A549 treated with DMSO at 1 μM for 4 hours (cell line): ENCODE data around the gene HSH2D. TPM values are rescaled to one million over a fixed set of nuclear protein-coding genes. Genes with fewer than 3 reads are reported as not detected.

Experiments used
- total RNA-seq: library from RNA; stranded (reverse); fragments of 200-300 nt; extraction: Qiagen RNA extraction; gene quantifications from 5 replicates; pipeline ENCODE4 v1.2.3, GENCODE V29; 2022; ENCODE audit warnings: low read depth

HSH2D gene, protein sequence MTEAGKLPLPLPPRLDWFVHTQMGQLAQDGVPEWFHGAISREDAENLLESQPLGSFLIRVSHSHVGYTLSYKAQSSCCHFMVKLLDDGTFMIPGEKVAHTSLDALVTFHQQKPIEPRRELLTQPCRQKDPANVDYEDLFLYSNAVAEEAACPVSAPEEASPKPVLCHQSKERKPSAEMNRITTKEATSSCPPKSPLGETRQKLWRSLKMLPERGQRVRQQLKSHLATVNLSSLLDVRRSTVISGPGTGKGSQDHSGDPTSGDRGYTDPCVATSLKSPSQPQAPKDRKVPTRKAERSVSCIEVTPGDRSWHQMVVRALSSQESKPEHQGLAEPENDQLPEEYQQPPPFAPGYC
- total RNA-seq = 0.05 to 0.15 TPM in 2 of 5 replicates, not detected in the others

DNA sequence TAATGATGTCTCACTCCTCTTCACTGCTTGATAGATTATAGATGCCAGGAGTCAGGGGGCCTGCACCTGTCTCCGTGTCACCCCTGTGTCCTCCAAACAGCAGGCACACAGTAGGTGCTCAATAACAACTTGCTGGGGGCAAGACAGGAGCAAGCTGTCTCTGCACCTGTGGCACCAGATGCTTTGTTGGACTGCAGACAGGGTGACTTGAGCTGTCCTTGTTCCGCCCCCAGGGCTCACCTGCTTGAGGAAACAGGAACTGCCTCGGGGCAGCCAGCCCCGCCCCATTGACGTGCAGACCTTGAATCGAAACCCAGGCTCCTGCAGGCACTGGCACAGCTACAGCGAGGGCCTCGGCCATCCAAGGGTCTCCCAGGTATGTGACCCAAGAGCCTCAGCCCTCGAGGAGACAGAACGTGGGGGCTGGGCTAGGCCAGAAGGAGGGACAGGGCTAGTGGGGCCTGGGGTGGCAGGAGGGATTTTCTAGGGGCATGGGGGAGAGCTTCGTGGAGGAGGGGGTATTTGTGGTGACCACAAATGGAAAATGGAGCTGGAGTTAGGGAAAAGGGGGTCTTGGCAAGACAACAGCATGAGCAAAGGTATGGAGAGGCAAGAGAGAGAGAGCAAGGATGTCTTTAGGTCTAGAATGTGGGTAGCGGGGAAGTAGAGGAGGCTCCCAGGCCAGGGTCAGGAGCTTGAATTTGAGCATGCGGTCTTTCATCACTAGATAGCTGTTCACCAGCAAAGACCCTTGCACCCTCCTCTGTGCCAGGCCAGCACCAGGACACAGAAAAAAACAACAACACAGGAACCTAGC is at the start of gene HSH2D:
Gene HSH2D (plus strand): TSS at position 287 of the 817 bp plus-strand sequence. CDS start 5,066 bp downstream, outside the sequence.

DNA sequence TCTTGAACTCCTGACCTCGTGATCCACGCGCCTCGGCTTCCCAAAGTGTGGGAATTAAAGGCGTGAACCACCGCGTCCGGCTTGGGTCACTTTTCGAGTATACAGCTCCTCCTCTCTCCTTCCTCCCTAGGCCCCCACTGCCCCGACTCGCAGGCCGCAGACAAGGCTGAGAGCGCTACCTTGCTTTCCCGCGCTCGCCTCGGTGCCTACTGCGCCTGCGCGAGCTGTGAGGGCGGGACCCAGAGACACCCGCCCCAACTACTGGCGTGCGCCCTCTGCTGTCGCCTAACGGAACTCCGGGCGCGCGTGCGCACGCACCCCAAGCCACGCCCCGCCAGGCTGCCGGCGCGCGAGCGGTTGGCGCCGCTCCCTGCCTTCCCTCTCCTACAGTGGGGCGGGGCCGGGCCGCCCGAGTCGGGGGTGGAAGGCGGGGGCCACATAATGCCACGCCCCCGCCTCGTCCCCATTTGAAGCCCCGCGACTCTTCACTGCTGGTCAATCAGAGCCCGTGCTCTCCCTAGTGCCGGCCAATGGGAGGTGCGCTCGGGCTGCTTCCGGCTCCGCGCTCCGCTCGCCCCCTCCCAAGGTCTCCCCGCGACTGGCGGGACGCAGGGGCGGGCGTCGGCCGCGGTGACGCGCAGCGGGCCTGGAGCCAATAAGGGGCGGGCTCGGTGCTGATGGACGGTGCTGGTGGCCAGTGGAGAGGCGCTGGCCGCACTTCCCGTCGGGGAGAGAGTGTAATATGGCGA is 32.2 kb upstream of the HSH2D start, which contains the start of gene RAB8A:
Gene RAB8A (plus strand): TSS at position 730 of the 749 bp plus-strand sequence. CDS start 13 bp downstream, at position 743.

DNA sequence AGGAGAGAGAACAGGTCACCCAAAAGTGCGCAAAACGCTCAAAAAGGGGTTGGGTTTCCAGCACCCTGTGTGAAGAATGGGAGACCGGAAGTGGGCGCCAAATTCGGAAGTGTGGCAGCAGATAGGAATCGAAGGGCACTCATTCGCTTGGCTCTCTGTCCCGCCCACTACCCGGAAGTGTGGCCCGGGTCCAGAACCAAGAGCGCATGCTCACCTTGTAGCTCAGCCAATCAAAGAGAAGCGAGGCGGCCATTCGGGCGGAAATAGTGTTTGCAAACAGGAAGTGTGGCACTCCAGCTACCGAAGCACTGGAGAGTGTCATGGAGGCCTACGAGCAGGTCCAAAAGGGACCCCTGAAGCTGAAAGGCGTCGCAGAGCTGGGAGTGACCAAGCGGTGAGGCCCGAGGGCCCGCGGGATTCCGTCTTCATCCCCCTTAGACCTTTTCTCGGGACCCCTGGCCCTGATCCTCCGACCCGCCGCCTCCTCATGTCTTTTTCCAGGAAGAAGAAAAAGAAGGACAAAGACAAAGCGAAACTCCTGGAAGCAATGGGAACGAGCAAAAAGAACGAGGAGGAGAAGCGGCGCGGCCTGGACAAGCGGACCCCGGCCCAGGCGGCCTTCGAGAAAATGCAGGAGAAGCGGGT is 41.8 kb downstream of the HSH2D start, which contains the start of gene FAM32A:
Gene FAM32A (plus strand): TSS at position 288 of the 645 bp plus-strand sequence. CDS start 33 bp downstream, at position 321.

DNA sequence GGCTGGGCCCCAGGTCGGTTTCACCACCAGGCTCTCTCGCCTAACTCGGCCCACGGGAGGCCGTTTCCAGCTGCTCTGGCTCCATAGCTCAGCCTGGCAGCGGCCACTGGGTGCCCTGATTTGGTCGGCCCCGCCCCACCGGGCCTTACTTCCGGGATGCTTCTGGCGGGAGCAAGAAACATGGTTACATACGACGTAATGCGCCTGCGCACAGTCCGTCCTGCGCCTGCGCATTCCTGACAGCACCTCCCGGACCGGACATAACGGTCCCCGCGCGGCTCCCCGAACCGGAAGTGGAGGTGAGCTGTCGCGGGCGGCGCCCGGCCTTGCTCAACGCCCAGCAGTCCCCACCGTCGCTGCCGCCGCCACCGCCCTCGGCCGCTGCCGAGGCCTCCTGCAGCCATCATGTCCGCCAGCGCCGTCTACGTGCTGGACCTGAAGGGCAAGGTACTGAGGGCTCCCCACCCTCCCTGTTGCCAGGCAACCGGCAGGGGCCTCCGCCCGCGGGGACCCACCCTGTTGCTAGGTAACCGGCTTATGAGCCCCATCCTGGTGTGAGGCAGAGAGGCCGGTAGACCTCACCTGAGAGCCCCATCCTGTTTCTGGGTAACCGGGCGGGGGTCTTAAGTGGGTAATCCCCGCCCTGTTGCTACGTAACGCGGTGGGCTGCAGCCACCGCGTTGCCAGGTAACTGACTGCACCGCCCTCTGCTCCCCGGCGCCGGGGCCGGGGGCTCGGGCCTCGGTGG is 54.3 kb downstream of the HSH2D start, which contains the start of gene AP1M1:
Gene AP1M1 (plus strand): TSS at position 290 of the 748 bp plus-strand sequence. CDS start 116 bp downstream, at position 406.

Other genes starting within 250 kb of the HSH2D start
- gene CYP4F2, start 245.6 kb upstream of the HSH2D start, total RNA-seq = 0.07 to 0.20 TPM (median 0.11 TPM) in 4 of 5 replicates, not detected in the other
- 6.6 to 8.8 TPM (median 7.0 TPM) in 5 replicates for gene CYP4F11, start 209.2 kb upstream of the HSH2D start, total RNA-seq
- not detected in 5 replicates for gene OR10H4, start 194.7 kb upstream of the HSH2D start, total RNA-seq
- gene TPM4, start 67.2 kb upstream of the HSH2D start, total RNA-seq = 357 to 457 TPM (median 429 TPM) in 5 replicates
- 41.0 to 61.3 TPM (median 44.4 TPM) in 5 replicates for gene RAB8A, start 31.8 kb upstream of the HSH2D start, total RNA-seq
- gene CIB3, start 29.8 kb downstream of the HSH2D start, total RNA-seq = not detected in 5 replicates
- 88.2 to 96.3 TPM (median 92.0 TPM) in 5 replicates for gene FAM32A, start 41.7 kb downstream of the HSH2D start, total RNA-seq
- 56.4 to 66.0 TPM (median 62.6 TPM) in 5 replicates for gene AP1M1, start 54.2 kb downstream of the HSH2D start, total RNA-seq
- gene KLF2, start 181.1 kb downstream of the HSH2D start, total RNA-seq = 8.2 to 22.6 TPM (median 19.5 TPM) in 5 replicates